ENCODE measurements around the gene DVL1. TPM values are rescaled to one million over a fixed set of nuclear protein-coding genes. Genes with fewer than 3 reads are reported as not detected.

Gene DVL1
- polyA plus RNA-seq, 3 donors: 0.41 to 29.8 (median 0.55) TPM

DNA sequence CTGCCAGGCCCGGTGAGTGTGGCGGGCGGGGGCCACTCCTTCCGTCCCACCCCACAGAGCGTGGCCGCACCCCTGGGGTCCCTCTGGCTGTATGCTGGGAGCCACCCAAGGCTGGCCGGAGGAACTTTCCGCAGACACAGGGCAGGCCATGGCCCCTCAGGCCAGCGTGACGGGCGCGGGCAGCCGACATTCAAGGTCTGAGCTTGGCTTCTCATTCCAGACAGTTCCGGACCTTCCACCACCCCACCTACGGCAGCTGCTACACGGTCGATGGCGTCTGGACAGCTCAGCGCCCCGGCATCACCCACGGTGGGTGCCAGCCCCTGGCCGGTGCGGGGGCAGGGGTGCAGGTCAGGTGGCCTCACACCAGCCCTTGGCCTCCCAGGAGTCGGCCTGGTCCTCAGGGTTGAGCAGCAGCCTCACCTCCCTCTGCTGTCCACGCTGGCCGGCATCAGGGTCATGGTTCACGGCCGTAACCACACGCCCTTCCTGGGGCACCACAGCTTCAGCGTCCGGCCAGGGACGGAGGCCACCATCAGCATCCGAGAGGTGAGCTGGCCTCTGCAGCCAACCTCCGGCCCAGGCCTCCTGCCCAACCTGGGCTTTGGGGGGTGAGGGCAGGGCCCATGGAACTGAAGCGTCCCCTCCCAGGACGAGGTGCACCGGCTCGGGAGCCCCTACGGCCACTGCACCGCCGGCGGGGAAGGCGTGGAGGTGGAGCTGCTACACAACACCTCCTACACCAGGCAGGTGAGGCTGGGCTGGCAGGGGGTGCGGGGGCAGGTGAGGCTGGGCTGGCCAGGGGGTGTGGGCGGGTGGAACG is 61.7 kb downstream of the DVL1 start:
- H3K27ac Mint-ChIP-seq: no peak overlapping the region
- no peak overlapping the region for H3K9ac ChIP-seq (ENCODE audit: insufficient read depth, low read length, poor library complexity, severe bottlenecking)
- H3K4me1 ChIP-seq (ENCODE audit: control insufficient read depth in 1 of 2, insufficient read depth in 2 of 2, low read length in 2 of 2): no peaks in the 10 kb centered on the region
- DNase-seq: no peak
- no peaks in the 10 kb centered on the region for H3K36me3 Mint-ChIP-seq
- no peaks in the 10 kb centered on the region for H3K4me1 Mint-ChIP-seq
- H3K4me3 Mint-ChIP-seq: no peak overlapping the region
- H3K79me2 ChIP-seq (ENCODE audit: insufficient read depth, low read length): no peaks in the 10 kb centered on the region
- 93% methylated on average over 33 of the region's 46 CpGs for WGBS (ENCODE audit: insufficient coverage)
- H3K9me3 Mint-ChIP-seq: peaks cover 0 to 8% (median 0%) of the 10 kb centered on the region in 7 donors
- no peak overlapping the region for H3K27ac ChIP-seq (ENCODE audit: low read depth in 1 of 2, low read length in 2 of 2)
- H3K27me3 Mint-ChIP-seq (ENCODE audit: low read depth in 3 of 3): peaks cover 0 to 2% (median 0%) of the 10 kb centered on the region in 3 donors
- H3K4me3 ChIP-seq (replicated peaks in 1 of 3; ENCODE audit: low read depth in 2 of 3, low read length in 3 of 3): no peak overlapping the region
- no peak overlapping the region for H2AFZ ChIP-seq (ENCODE audit: insufficient read depth, low read depth, low read length, poor library complexity, severe bottlenecking)
- H3K36me3 ChIP-seq (replicated peaks in 1 of 2; ENCODE audit: control insufficient read depth in 1 of 2, insufficient read depth in 2 of 2, low read length in 2 of 2): no peaks in the 10 kb centered on the region
- no peaks in the 10 kb centered on the region for H3K9me3 ChIP-seq (replicated peaks in 1 of 2; ENCODE audit: control insufficient read depth in 1 of 2, insufficient read depth in 1 of 2, low read length in 2 of 2)
- no peaks in the 10 kb centered on the region for H3K27me3 ChIP-seq (ENCODE audit: control insufficient read depth in 2 of 2, insufficient read depth in 2 of 2, low read length in 2 of 2)
- H4K20me1 ChIP-seq (ENCODE audit: insufficient read depth, low read length): no peaks in the 10 kb centered on the region
- TF ChIP-seq, protein P1, sequence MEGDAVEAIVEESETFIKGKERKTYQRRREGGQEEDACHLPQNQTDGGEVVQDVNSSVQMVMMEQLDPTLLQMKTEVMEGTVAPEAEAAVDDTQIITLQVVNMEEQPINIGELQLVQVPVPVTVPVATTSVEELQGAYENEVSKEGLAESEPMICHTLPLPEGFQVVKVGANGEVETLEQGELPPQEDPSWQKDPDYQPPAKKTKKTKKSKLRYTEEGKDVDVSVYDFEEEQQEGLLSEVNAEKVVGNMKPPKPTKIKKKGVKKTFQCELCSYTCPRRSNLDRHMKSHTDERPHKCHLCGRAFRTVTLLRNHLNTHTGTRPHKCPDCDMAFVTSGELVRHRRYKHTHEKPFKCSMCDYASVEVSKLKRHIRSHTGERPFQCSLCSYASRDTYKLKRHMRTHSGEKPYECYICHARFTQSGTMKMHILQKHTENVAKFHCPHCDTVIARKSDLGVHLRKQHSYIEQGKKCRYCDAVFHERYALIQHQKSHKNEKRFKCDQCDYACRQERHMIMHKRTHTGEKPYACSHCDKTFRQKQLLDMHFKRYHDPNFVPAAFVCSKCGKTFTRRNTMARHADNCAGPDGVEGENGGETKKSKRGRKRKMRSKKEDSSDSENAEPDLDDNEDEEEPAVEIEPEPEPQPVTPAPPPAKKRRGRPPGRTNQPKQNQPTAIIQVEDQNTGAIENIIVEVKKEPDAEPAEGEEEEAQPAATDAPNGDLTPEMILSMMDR (IDR thresholded peaks at IDR 0.05): no peak
- intact Hi-C loops (cut with micrococcal nuclease): no loop called here
- H3K4me2 ChIP-seq (replicated peaks; ENCODE audit: extremely low read depth, low read length, poor library complexity, severe bottlenecking): no peak overlapping the region

DNA sequence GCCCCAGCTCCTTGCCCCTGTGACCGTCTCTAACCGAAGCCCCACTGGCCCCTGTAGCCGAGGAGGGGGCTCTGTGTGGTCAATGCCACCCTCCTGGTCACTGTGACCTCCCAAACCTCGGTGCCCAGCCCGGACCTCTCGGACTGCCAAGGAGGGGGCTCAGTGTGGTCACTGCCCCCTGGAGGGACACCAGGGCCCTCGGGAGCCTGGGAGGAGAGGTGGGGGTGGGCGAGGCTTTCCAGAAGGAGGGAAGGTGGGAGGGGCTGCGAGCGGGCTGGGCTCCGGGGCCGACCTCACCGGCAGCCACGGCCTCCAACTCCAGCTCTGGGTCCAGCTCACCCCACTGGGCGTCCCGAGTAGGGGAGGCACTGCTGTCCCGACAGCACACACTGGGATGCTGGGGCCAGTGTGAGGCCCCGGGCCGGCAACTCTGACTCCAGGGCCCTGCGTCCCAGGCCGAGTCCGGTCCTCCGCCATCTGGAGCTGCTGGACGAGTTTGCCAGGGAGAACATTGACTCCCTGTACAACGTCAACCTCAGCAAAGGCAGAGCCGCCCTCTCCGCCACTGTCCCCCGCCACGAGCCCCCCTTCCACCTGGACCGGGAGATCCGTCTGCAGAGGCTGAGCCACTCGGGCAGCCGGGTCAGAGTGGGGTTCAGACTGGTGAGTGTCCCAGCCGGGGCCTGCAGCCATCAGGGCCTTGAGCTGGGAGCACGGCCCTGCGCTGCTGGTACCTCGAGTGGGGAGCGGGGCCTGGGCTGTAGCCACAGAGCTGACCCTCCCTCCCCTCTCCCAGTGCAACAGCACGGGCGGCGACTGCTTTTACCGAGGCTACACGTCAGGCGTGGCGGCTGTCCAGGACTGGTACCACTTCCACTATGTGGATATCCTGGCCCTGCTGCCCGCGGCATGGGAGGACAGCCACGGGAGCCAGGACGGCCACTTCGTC is 62.6 kb downstream of the DVL1 start:
- H3K4me1 Mint-ChIP-seq: no peaks in the 10 kb centered on the region
- Histone ChIP-seq H3K4me3 (replicated peaks in 1 of 3; ENCODE audit: low read depth in 2 of 3, low read length in 3 of 3) (no peak overlapping the region), H4K20me1 (ENCODE audit: insufficient read depth, low read length) (no peaks in the 10 kb centered on the region), H3K4me1 (ENCODE audit: control insufficient read depth in 1 of 2, insufficient read depth in 2 of 2, low read length in 2 of 2) (no peaks in the 10 kb centered on the region), H3K27me3 (ENCODE audit: control insufficient read depth in 2 of 2, insufficient read depth in 2 of 2, low read length in 2 of 2) (no peaks in the 10 kb centered on the region), H3K9ac (ENCODE audit: insufficient read depth, low read length, poor library complexity, severe bottlenecking) (no peak overlapping the region), H3K36me3 (replicated peaks in 1 of 2; ENCODE audit: control insufficient read depth in 1 of 2, insufficient read depth in 2 of 2, low read length in 2 of 2) (no peaks in the 10 kb centered on the region), H3K79me2 (ENCODE audit: insufficient read depth, low read length) (no peaks in the 10 kb centered on the region), H2AFZ (ENCODE audit: insufficient read depth, low read depth, low read length, poor library complexity, severe bottlenecking) (no peak overlapping the region), H3K9me3 (replicated peaks in 1 of 2; ENCODE audit: control insufficient read depth in 1 of 2, insufficient read depth in 1 of 2, low read length in 2 of 2) (no peaks in the 10 kb centered on the region), H3K27ac (ENCODE audit: low read depth in 1 of 2, low read length in 2 of 2) (no peak overlapping the region), H3K4me2 (replicated peaks; ENCODE audit: extremely low read depth, low read length, poor library complexity, severe bottlenecking) (no peak overlapping the region)
- intact Hi-C loops (cut with micrococcal nuclease): no loop called here
- no peaks in the 10 kb centered on the region for H3K36me3 Mint-ChIP-seq
- 73% methylated on average over 39 of the region's 50 CpGs for WGBS (ENCODE audit: insufficient coverage)
- H3K27me3 Mint-ChIP-seq (ENCODE audit: low read depth in 3 of 3): peaks cover 0 to 4% (median 1%) of the 10 kb centered on the region in 3 donors
- H3K27ac Mint-ChIP-seq: no peak overlapping the region
- H3K9me3 Mint-ChIP-seq: peaks cover 0 to 8% (median 0%) of the 10 kb centered on the region in 7 donors
- TF ChIP-seq, protein P1 (IDR thresholded peaks at IDR 0.05): no peak
- no peak for DNase-seq
- H3K4me3 Mint-ChIP-seq: no peak overlapping the region

All from CD14-positive monocyte (primary cell).